Activated CD4-positive, alpha-beta memory T cell treated with anti-CD3 and anti-CD28 coated beads, Interleukin-2, amount 10 ng/mL, durations not matched to agents 7 days and 5 days (primary cell): ENCODE results near the gene USP17L27. TPM values are rescaled to one million over a fixed set of nuclear protein-coding genes. Genes with fewer than 3 reads are reported as not detected.
"Not testable (repeated sequence)": the region's sequence is repeated elsewhere in the genome, so short reads cannot be mapped to it uniquely, and the experiment has no call there.

Source experiments
- CTCF ChIA-PET: fragments of 350-600 bp; sonication (Branson Sonifier 250); formaldehyde crosslinking; loops from one replicate; lab custom pipeline; 2021; ENCODE audit warnings: antibody characterized with exemption, inconsistent platforms; lab: Charles Lee
- POLR2A ChIA-PET: fragments of 350-600 bp; sonication (Branson Sonifier 250); formaldehyde crosslinking; loops from one replicate; lab custom pipeline; 2021; ENCODE audit warnings: antibody characterized with exemption; lab: Charles Lee
- DNase-seq: peaks from one replicate; pipeline ENCODE4 v3.0.0-alpha.2; 2020
- H3K27ac Mint-ChIP-seq: one replicate; pipeline ENCODE4 v1.8.0; 2021; ENCODE audit warnings: mild to moderate bottlenecking, mixed read lengths
- H3K27me3 Mint-ChIP-seq: one replicate; pipeline ENCODE4 v1.8.0; 2021; ENCODE audit warnings: mixed read lengths
- H3K36me3 Mint-ChIP-seq: one replicate; pipeline ENCODE4 v1.8.0; 2021; ENCODE audit warnings: low read depth, mixed read lengths
- H3K4me1 Mint-ChIP-seq: one replicate; pipeline ENCODE4 v1.8.0; 2021; ENCODE audit warnings: mixed read lengths
- H3K4me3 Mint-ChIP-seq: one replicate; pipeline ENCODE4 v1.8.0; 2021; ENCODE audit warnings: mild to moderate bottlenecking, mixed read lengths
- H3K9me3 Mint-ChIP-seq: one replicate; pipeline ENCODE4 v1.8.0; 2021; ENCODE audit warnings: mixed read lengths
- total RNA-seq, 2 experiments: library from RNA; stranded (reverse); gene quantifications; one replicate each; pipeline ENCODE4 v1.2.3, GENCODE V29; 2021

Gene USP17L27
- not detected for total RNA-seq

- not testable (repeated sequence) for H3K4me1 Mint-ChIP-seq, H3K36me3 Mint-ChIP-seq, H3K4me3 Mint-ChIP-seq
These were observed at the start of gene USP17L27 for GRCh38 chr4:9343848-9344247. USP17L27 (plus strand) TSS chr4:9344148; CDS start chr4:9344148, 0 bp downstream.

GRCh38 chr4:9324191-9324590 is 19.8 kb upstream of the USP17L27 start:
- CTCF ChIA-PET, H3K27me3 Mint-ChIP-seq, H3K4me3 Mint-ChIP-seq, H3K9me3 Mint-ChIP-seq, H3K36me3 Mint-ChIP-seq, H3K27ac Mint-ChIP-seq, POLR2A ChIA-PET, H3K4me1 Mint-ChIP-seq, DNase-seq: not testable (repeated sequence)

More at GRCh38 chr4:9343848-9344247, at the start of gene USP17L27:
- CTCF ChIA-PET, H3K27me3 Mint-ChIP-seq, POLR2A ChIA-PET, DNase-seq, H3K27ac Mint-ChIP-seq, H3K9me3 Mint-ChIP-seq: not testable (repeated sequence)

GRCh38 chr4:9324865-9325264 is 19.1 kb upstream of the USP17L27 start, which contains the start of gene USP17L24:
USP17L24 (plus strand) TSS chr4:9325165; CDS start chr4:9325165, 0 bp downstream.
- H3K9me3 Mint-ChIP-seq, H3K4me3 Mint-ChIP-seq, DNase-seq, POLR2A ChIA-PET, H3K27ac Mint-ChIP-seq, H3K36me3 Mint-ChIP-seq, H3K4me1 Mint-ChIP-seq, CTCF ChIA-PET, H3K27me3 Mint-ChIP-seq: not testable (repeated sequence)

- POLR2A ChIA-PET, H3K27ac Mint-ChIP-seq, CTCF ChIA-PET, DNase-seq, H3K4me3 Mint-ChIP-seq, H3K4me1 Mint-ChIP-seq, H3K9me3 Mint-ChIP-seq, H3K36me3 Mint-ChIP-seq, H3K27me3 Mint-ChIP-seq: not testable (repeated sequence)
These were observed 14.3 kb upstream of the USP17L27 start, which contains the start of gene USP17L25 for GRCh38 chr4:9329611-9330010. USP17L25 (plus strand) TSS chr4:9329911; CDS start chr4:9329911, 0 bp downstream.

GRCh38 chr4:9334358-9334757 is 9.6 kb upstream of the USP17L27 start, which contains the start of gene USP17L26:
USP17L26 (plus strand) TSS chr4:9334658; CDS start chr4:9334658, 0 bp downstream.
- H3K27me3 Mint-ChIP-seq, CTCF ChIA-PET, H3K4me1 Mint-ChIP-seq, H3K4me3 Mint-ChIP-seq, POLR2A ChIA-PET, H3K36me3 Mint-ChIP-seq, H3K9me3 Mint-ChIP-seq, H3K27ac Mint-ChIP-seq, DNase-seq: not testable (repeated sequence)

- H3K27me3 Mint-ChIP-seq, H3K36me3 Mint-ChIP-seq, H3K9me3 Mint-ChIP-seq, CTCF ChIA-PET, POLR2A ChIA-PET, H3K27ac Mint-ChIP-seq, H3K4me1 Mint-ChIP-seq, DNase-seq, H3K4me3 Mint-ChIP-seq: not testable (repeated sequence)
These were observed 4.8 kb upstream of the USP17L27 start, which contains the start of gene USP17L5 for GRCh38 chr4:9339103-9339502. USP17L5 (plus strand) TSS chr4:9339403; CDS start chr4:9339403, 0 bp downstream.

GRCh38 chr4:9348593-9348992 is 4.6 kb downstream of the USP17L27 start, which contains the start of gene USP17L28:
USP17L28 (plus strand) TSS chr4:9348893; CDS start chr4:9348893, 0 bp downstream.
- POLR2A ChIA-PET, DNase-seq, CTCF ChIA-PET, H3K9me3 Mint-ChIP-seq, H3K4me1 Mint-ChIP-seq, H3K4me3 Mint-ChIP-seq, H3K27me3 Mint-ChIP-seq, H3K27ac Mint-ChIP-seq, H3K36me3 Mint-ChIP-seq: not testable (repeated sequence)

GRCh38 chr4:9350866-9351265 is 6.9 kb downstream of the USP17L27 start:
- CTCF ChIA-PET, H3K4me3 Mint-ChIP-seq, DNase-seq, H3K27ac Mint-ChIP-seq, POLR2A ChIA-PET, H3K27me3 Mint-ChIP-seq, H3K4me1 Mint-ChIP-seq, H3K36me3 Mint-ChIP-seq, H3K9me3 Mint-ChIP-seq: not testable (repeated sequence)

GRCh38 chr4:9353338-9353737 is 9.4 kb downstream of the USP17L27 start, which contains the start of gene USP17L29:
USP17L29 (plus strand) TSS chr4:9353638; CDS start chr4:9353638, 0 bp downstream.
- H3K9me3 Mint-ChIP-seq, CTCF ChIA-PET, H3K27ac Mint-ChIP-seq, H3K27me3 Mint-ChIP-seq, DNase-seq, H3K4me1 Mint-ChIP-seq, H3K36me3 Mint-ChIP-seq, H3K4me3 Mint-ChIP-seq, POLR2A ChIA-PET: not testable (repeated sequence)

GRCh38 chr4:9362829-9363228 is 18.9 kb downstream of the USP17L27 start, which contains the start of gene USP17L30:
USP17L30 (plus strand) TSS chr4:9363129; CDS start chr4:9363129, 0 bp downstream.
- CTCF ChIA-PET, H3K9me3 Mint-ChIP-seq, POLR2A ChIA-PET, H3K36me3 Mint-ChIP-seq, H3K4me1 Mint-ChIP-seq, H3K27me3 Mint-ChIP-seq, H3K27ac Mint-ChIP-seq, H3K4me3 Mint-ChIP-seq, DNase-seq: not testable (repeated sequence)

GRCh38 chr4:9379881-9380280 is 35.9 kb downstream of the USP17L27 start:
- H3K4me3 Mint-ChIP-seq, H3K27ac Mint-ChIP-seq, H3K27me3 Mint-ChIP-seq, CTCF ChIA-PET, H3K4me1 Mint-ChIP-seq, H3K36me3 Mint-ChIP-seq, H3K9me3 Mint-ChIP-seq, DNase-seq, POLR2A ChIA-PET: not testable (repeated sequence)

- H3K36me3 Mint-ChIP-seq, H3K4me1 Mint-ChIP-seq, H3K27me3 Mint-ChIP-seq, CTCF ChIA-PET, H3K27ac Mint-ChIP-seq, POLR2A ChIA-PET, H3K9me3 Mint-ChIP-seq: not testable (repeated sequence)
- peak overlapping the region; percentile 37 for H3K4me3 Mint-ChIP-seq
- peak; percentile 52 for DNase-seq
These were observed 37.1 kb downstream of the USP17L27 start for GRCh38 chr4:9381012-9381534.

GRCh38 chr4:9384126-9384525 is 40.2 kb downstream of the USP17L27 start:
- ChIA-PET POLR2A (no interaction called here), CTCF (no interaction called here)
- Mint-ChIP-seq H3K9me3 (no peaks in the 10 kb centered on the region), H3K27ac (no peak overlapping the region), H3K4me1 (no peaks in the 10 kb centered on the region), H3K36me3 (no peaks in the 10 kb centered on the region), H3K4me3 (no peak overlapping the region), H3K27me3 (no peaks in the 10 kb centered on the region)
- DNase-seq = no peak

- CTCF ChIA-PET, H3K27ac Mint-ChIP-seq, POLR2A ChIA-PET, H3K36me3 Mint-ChIP-seq, H3K4me3 Mint-ChIP-seq, H3K9me3 Mint-ChIP-seq, H3K4me1 Mint-ChIP-seq, DNase-seq, H3K27me3 Mint-ChIP-seq: not testable (repeated sequence)
These were observed 45.1 kb downstream of the USP17L27 start for GRCh38 chr4:9389001-9389400.
